ENCODE measurements around the gene ZNF771. TPM values are rescaled to one million over a fixed set of nuclear protein-coding genes. Genes with fewer than 3 reads are reported as not detected.
A peak's percentile ranks its signal among the peaks of the same experiment; 100 is the strongest.
"Not testable (repeated sequence)": the region's sequence is repeated elsewhere in the genome, so short reads cannot be mapped to it uniquely, and the experiment has no call there.

ZNF771 gene
- total and polyA plus RNA-seq, 2 experiments from 2014 or later, result 10.8 to 12.0 TPM

- Histone ChIP-seq H3K27ac (ENCODE audit: low read depth) (peak overlapping the region; percentile 92), H2AFZ (no peak overlapping the region)
- ATAC-seq, result no peak
Observed at GRCh38 chr16:30395992-30396585, 11.3 kb upstream of the ZNF771 start.

GRCh38 chr16:30396627-30397026 lies 10.8 kb upstream of the ZNF771 start:
- not testable (repeated sequence) for ATAC-seq; H3K9me2 ChIP-seq (ENCODE audit: insufficient read depth); H3K9me3 Mint-ChIP-seq; H3K27ac ChIP-seq (ENCODE audit: low read depth); H3K27ac Mint-ChIP-seq; H3K36me3 ChIP-seq (ENCODE audit: insufficient read depth); H3K27me3 ChIP-seq (ENCODE audit: insufficient read depth); H2AFZ ChIP-seq; DNase-seq (ENCODE audit: low spot score)
- Mint-ChIP-seq H3K4me1 (peaks cover 39% of the 10 kb centered on the region), H3K4me3 (peak overlapping the region; percentile 90), H3K36me3 (ENCODE audit: low read depth) (peaks cover 35% of the 10 kb centered on the region), H3K27me3 (ENCODE audit: insufficient read depth, low read depth, poor library complexity) (peaks cover 17% of the 10 kb centered on the region)
- Histone ChIP-seq H3K4me1 (ENCODE audit: insufficient read depth) (peaks cover 33% of the 10 kb centered on the region), H3K4me3 (peak overlapping the region; percentile 96), H3K4me2 (peak overlapping the region; percentile 94), H4K20me1 (replicated peaks; ENCODE audit: insufficient read depth) (peaks cover 15% of the 10 kb centered on the region; the same call in 1 of the 2 replicates), H3K79me2 (replicated peaks; ENCODE audit: insufficient read depth) (peaks cover 20% of the 10 kb centered on the region), H3F3A (replicated peaks; ENCODE audit: low read depth) (peaks cover 54% of the 10 kb centered on the region)

More at GRCh38 chr16:30395992-30396585, 11.3 kb upstream of the ZNF771 start:
- H3K27me3 ChIP-seq (ENCODE audit: insufficient read depth), result no peaks in the 10 kb centered on the region
- H3K36me3 Mint-ChIP-seq (ENCODE audit: low read depth), result peaks cover 35% of the 10 kb centered on the region
- no peaks in the 10 kb centered on the region for H3K9me2 ChIP-seq (ENCODE audit: insufficient read depth)
- peaks cover 37% of the 10 kb centered on the region for H3K4me1 Mint-ChIP-seq
- peaks cover 9% of the 10 kb centered on the region; the same call in 1 of the 2 replicates for H3K36me3 ChIP-seq (ENCODE audit: insufficient read depth)
- peak overlapping the region; percentile 90 for H3K4me3 Mint-ChIP-seq
- peak overlapping the region; percentile 94 for H3K4me2 ChIP-seq
- no peak for TF ChIP-seq ZNF462 (CRISPR knock-in tag; IDR thresholded peaks at IDR 0.05)
- H3K4me1 ChIP-seq (ENCODE audit: insufficient read depth), result peaks cover 33% of the 10 kb centered on the region
- no peak for DNase-seq (ENCODE audit: low spot score)
- peaks cover 15% of the 10 kb centered on the region; the same call in 1 of the 2 replicates for H4K20me1 ChIP-seq (replicated peaks; ENCODE audit: insufficient read depth)
- peak overlapping the region; percentile 96 for H3K4me3 ChIP-seq
- H3K27ac Mint-ChIP-seq, result peak overlapping the region; percentile 15
- H3K9me3 Mint-ChIP-seq, result no peaks in the 10 kb centered on the region
- H3F3A ChIP-seq (replicated peaks; ENCODE audit: low read depth), result peaks cover 48% of the 10 kb centered on the region
- peaks cover 17% of the 10 kb centered on the region for H3K27me3 Mint-ChIP-seq (ENCODE audit: insufficient read depth, low read depth, poor library complexity)
- peaks cover 20% of the 10 kb centered on the region for H3K79me2 ChIP-seq (replicated peaks; ENCODE audit: insufficient read depth)
